Measurements from ENCODE around the gene MXI1. TPM values are rescaled to one million over a fixed set of nuclear protein-coding genes. Genes with fewer than 3 reads are reported as not detected.

MXI1 gene
- total RNA-seq, 1 donor from 2014 or later = 17.2 TPM

- Histone ChIP-seq H3K9ac (ENCODE audit: low read depth in 1 of 3, low read length in 3 of 3) (peak overlapping the region in 1 of 3 donors; percentile 33), H3K27ac (ENCODE audit: low read depth, low read length) (peak overlapping the region; percentile 87), H3K4me1 (ENCODE audit: control insufficient read depth in 3 of 3, insufficient read depth in 3 of 3, low read length in 3 of 3) (peaks cover 13 to 27% (median 15%) of the 10 kb centered on the region in 3 donors), H3K36me3 (ENCODE audit: control insufficient read depth in 3 of 3, insufficient read depth in 3 of 3, low read length in 3 of 3) (peaks cover 7 to 19% (median 10%) of the 10 kb centered on the region in 3 donors), H3K9me3 (ENCODE audit: control insufficient read depth in 3 of 3, low read length in 3 of 3) (no peaks in the 10 kb centered on the region), H3K27me3 (ENCODE audit: control insufficient read depth in 3 of 3, insufficient read depth in 3 of 3, low read length in 3 of 3) (no peaks in the 10 kb centered on the region), H3K4me3 (ENCODE audit: low read length in 3 of 3) (no peak overlapping the region)
Measured at GRCh38 chr10:110305767-110306451, 98.5 kb downstream of the MXI1 start.

GRCh38 chr10:110306452-110306768 is 99.0 kb downstream of the MXI1 start:
- H3K9me3 ChIP-seq (ENCODE audit: control insufficient read depth in 3 of 3, low read length in 3 of 3) = no peaks in the 10 kb centered on the region
- H3K27ac ChIP-seq (ENCODE audit: low read depth, low read length) = no peak overlapping the region
- peaks cover 11 to 22% (median 15%) of the 10 kb centered on the region in 3 donors for H3K4me1 ChIP-seq (ENCODE audit: control insufficient read depth in 3 of 3, insufficient read depth in 3 of 3, low read length in 3 of 3)
- H3K27me3 ChIP-seq (ENCODE audit: control insufficient read depth in 3 of 3, insufficient read depth in 3 of 3, low read length in 3 of 3) = no peaks in the 10 kb centered on the region
- H3K4me3 ChIP-seq (ENCODE audit: low read length in 3 of 3) = no peak overlapping the region
- H3K9ac ChIP-seq (ENCODE audit: low read depth in 1 of 3, low read length in 3 of 3) = peak overlapping the region in 1 of 3 donors; percentile 33
- H3K36me3 ChIP-seq (ENCODE audit: control insufficient read depth in 3 of 3, insufficient read depth in 3 of 3, low read length in 3 of 3) = peaks cover 7 to 14% (median 10%) of the 10 kb centered on the region in 3 donors

GRCh38 chr10:110307805-110308204 is 100.4 kb downstream of the MXI1 start:
- H3K9ac ChIP-seq (ENCODE audit: low read depth in 1 of 3, low read length in 3 of 3) = no peak overlapping the region
- H3K27me3 ChIP-seq (ENCODE audit: control insufficient read depth in 3 of 3, insufficient read depth in 3 of 3, low read length in 3 of 3) = no peaks in the 10 kb centered on the region
- H3K27ac ChIP-seq (ENCODE audit: low read depth, low read length) = no peak overlapping the region
- no peak overlapping the region for H3K4me3 ChIP-seq (ENCODE audit: low read length in 3 of 3)
- H3K4me1 ChIP-seq (ENCODE audit: control insufficient read depth in 3 of 3, insufficient read depth in 3 of 3, low read length in 3 of 3) = peaks cover 7 to 14% (median 8%) of the 10 kb centered on the region in 3 donors
- peaks cover 0 to 2% (median under 1%) of the 10 kb centered on the region in 3 donors for H3K36me3 ChIP-seq (ENCODE audit: control insufficient read depth in 3 of 3, insufficient read depth in 3 of 3, low read length in 3 of 3)
- no peaks in the 10 kb centered on the region for H3K9me3 ChIP-seq (ENCODE audit: control insufficient read depth in 3 of 3, low read length in 3 of 3)

GRCh38 chr10:110310741-110311140 is 103.3 kb downstream of the MXI1 start:
- no peak overlapping the region for H3K9ac ChIP-seq (ENCODE audit: low read depth in 1 of 3, low read length in 3 of 3)
- H3K27ac ChIP-seq (ENCODE audit: low read depth, low read length) = no peak overlapping the region
- peaks cover 0 to 4% (median 0%) of the 10 kb centered on the region in 3 donors for H3K27me3 ChIP-seq (ENCODE audit: control insufficient read depth in 3 of 3, insufficient read depth in 3 of 3, low read length in 3 of 3)
- H3K9me3 ChIP-seq (ENCODE audit: control insufficient read depth in 3 of 3, low read length in 3 of 3) = no peaks in the 10 kb centered on the region
- H3K4me1 ChIP-seq (ENCODE audit: control insufficient read depth in 3 of 3, insufficient read depth in 3 of 3, low read length in 3 of 3) = peaks cover 0 to 4% (median 3%) of the 10 kb centered on the region in 3 donors
- H3K36me3 ChIP-seq (ENCODE audit: control insufficient read depth in 3 of 3, insufficient read depth in 3 of 3, low read length in 3 of 3) = no peaks in the 10 kb centered on the region
- H3K4me3 ChIP-seq (ENCODE audit: low read length in 3 of 3) = no peak overlapping the region

GRCh38 chr10:110311357-110311949 is 104.0 kb downstream of the MXI1 start:
- H3K36me3 ChIP-seq (ENCODE audit: control insufficient read depth in 3 of 3, insufficient read depth in 3 of 3, low read length in 3 of 3) = no peaks in the 10 kb centered on the region
- H3K9ac ChIP-seq (ENCODE audit: low read depth in 1 of 3, low read length in 3 of 3) = no peak overlapping the region
- H3K27me3 ChIP-seq (ENCODE audit: control insufficient read depth in 3 of 3, insufficient read depth in 3 of 3, low read length in 3 of 3) = peaks cover 0 to 4% (median 0%) of the 10 kb centered on the region in 3 donors
- H3K4me1 ChIP-seq (ENCODE audit: control insufficient read depth in 3 of 3, insufficient read depth in 3 of 3, low read length in 3 of 3) = no peaks in the 10 kb centered on the region
- H3K9me3 ChIP-seq (ENCODE audit: control insufficient read depth in 3 of 3, low read length in 3 of 3) = no peaks in the 10 kb centered on the region
- H3K27ac ChIP-seq (ENCODE audit: low read depth, low read length) = no peak overlapping the region
- H3K4me3 ChIP-seq (ENCODE audit: low read length in 3 of 3) = no peak overlapping the region

- Histone ChIP-seq H3K36me3 (ENCODE audit: control insufficient read depth in 3 of 3, insufficient read depth in 3 of 3, low read length in 3 of 3) (no peaks in the 10 kb centered on the region), H3K27ac (ENCODE audit: low read depth, low read length) (no peak overlapping the region), H3K4me1 (ENCODE audit: control insufficient read depth in 3 of 3, insufficient read depth in 3 of 3, low read length in 3 of 3) (no peaks in the 10 kb centered on the region), H3K4me3 (ENCODE audit: low read length in 3 of 3) (no peak overlapping the region), H3K27me3 (ENCODE audit: control insufficient read depth in 3 of 3, insufficient read depth in 3 of 3, low read length in 3 of 3) (peaks cover 0 to 4% (median 0%) of the 10 kb centered on the region in 3 donors), H3K9me3 (ENCODE audit: control insufficient read depth in 3 of 3, low read length in 3 of 3) (no peaks in the 10 kb centered on the region), H3K9ac (ENCODE audit: low read depth in 1 of 3, low read length in 3 of 3) (no peak overlapping the region)
Measured at GRCh38 chr10:110312206-110312605, 104.8 kb downstream of the MXI1 start.

GRCh38 chr10:110313674-110314073 is 106.3 kb downstream of the MXI1 start:
- H3K9me3 ChIP-seq (ENCODE audit: control insufficient read depth in 3 of 3, low read length in 3 of 3) = no peaks in the 10 kb centered on the region
- H3K4me1 ChIP-seq (ENCODE audit: control insufficient read depth in 3 of 3, insufficient read depth in 3 of 3, low read length in 3 of 3) = no peaks in the 10 kb centered on the region

GRCh38 chr10:110317866-110318850 is 110.8 kb downstream of the MXI1 start:
- no peak overlapping the region for H3K4me3 ChIP-seq (ENCODE audit: low read length in 3 of 3)
- H3K36me3 ChIP-seq (ENCODE audit: control insufficient read depth in 3 of 3, insufficient read depth in 3 of 3, low read length in 3 of 3) = no peaks in the 10 kb centered on the region
- no peak overlapping the region for H3K9ac ChIP-seq (ENCODE audit: low read depth in 1 of 3, low read length in 3 of 3)
- H3K9me3 ChIP-seq (ENCODE audit: control insufficient read depth in 3 of 3, low read length in 3 of 3) = peaks cover 0 to 6% (median 2%) of the 10 kb centered on the region in 3 donors
- H3K27me3 ChIP-seq (ENCODE audit: control insufficient read depth in 3 of 3, insufficient read depth in 3 of 3, low read length in 3 of 3) = peaks cover 0 to 4% (median 0%) of the 10 kb centered on the region in 3 donors
- no peak overlapping the region for H3K27ac ChIP-seq (ENCODE audit: low read depth, low read length)
- H3K4me1 ChIP-seq (ENCODE audit: control insufficient read depth in 3 of 3, insufficient read depth in 3 of 3, low read length in 3 of 3) = no peaks in the 10 kb centered on the region

More at GRCh38 chr10:110313674-110314073, 106.3 kb downstream of the MXI1 start:
- no peak overlapping the region for H3K27ac ChIP-seq (ENCODE audit: low read depth, low read length)
- H3K36me3 ChIP-seq (ENCODE audit: control insufficient read depth in 3 of 3, insufficient read depth in 3 of 3, low read length in 3 of 3) = no peaks in the 10 kb centered on the region
- H3K4me3 ChIP-seq (ENCODE audit: low read length in 3 of 3) = no peak overlapping the region
- H3K27me3 ChIP-seq (ENCODE audit: control insufficient read depth in 3 of 3, insufficient read depth in 3 of 3, low read length in 3 of 3) = peaks cover 0 to 4% (median 0%) of the 10 kb centered on the region in 3 donors
- no peak overlapping the region for H3K9ac ChIP-seq (ENCODE audit: low read depth in 1 of 3, low read length in 3 of 3)

- no peaks in the 10 kb centered on the region for H3K36me3 ChIP-seq (ENCODE audit: control insufficient read depth in 3 of 3, insufficient read depth in 3 of 3, low read length in 3 of 3)
- no peak overlapping the region for H3K27ac ChIP-seq (ENCODE audit: low read depth, low read length)
- no peak overlapping the region for H3K9ac ChIP-seq (ENCODE audit: low read depth in 1 of 3, low read length in 3 of 3)
- no peak overlapping the region for H3K4me3 ChIP-seq (ENCODE audit: low read length in 3 of 3)
- H3K27me3 ChIP-seq (ENCODE audit: control insufficient read depth in 3 of 3, insufficient read depth in 3 of 3, low read length in 3 of 3) = peaks cover 0 to 6% (median 0%) of the 10 kb centered on the region in 3 donors
- peaks cover 0 to 6% (median 5%) of the 10 kb centered on the region in 3 donors for H3K9me3 ChIP-seq (ENCODE audit: control insufficient read depth in 3 of 3, low read length in 3 of 3)
- H3K4me1 ChIP-seq (ENCODE audit: control insufficient read depth in 3 of 3, insufficient read depth in 3 of 3, low read length in 3 of 3) = no peaks in the 10 kb centered on the region
Measured at GRCh38 chr10:110321869-110322620, 114.6 kb downstream of the MXI1 start.

Measured in skeletal muscle tissue (tissue), 4 donors.